Epithelial cell of proximal tubule (primary cell): ENCODE data around the gene TCP11. TPM values are rescaled to one million over a fixed set of nuclear protein-coding genes. Genes with fewer than 3 reads are reported as not detected.

Experiments
- DNase-seq: peaks from one replicate; pipeline ENCODE4 v3.0.0-alpha.2; 2011; ENCODE audit warnings: low read depth
- H3K4me3 ChIP-seq: 2 replicates; pipeline ENCODE4 v1.5.1; 2011; ENCODE audit warnings: low read depth, mild to moderate bottlenecking, low read length
- total RNA-seq: library from RNA; depleted of rRNA; stranded (reverse); fragments of >200 nt; gene quantifications from 2 replicates; pipeline ENCODE4 v1.2.3, GENCODE V29; 2015
- TF ChIP-seq, protein P1 (sequence below): conservative IDR thresholded peaks from 2 replicates; pipeline ENCODE4 v1.5.1; 2012; ENCODE audit warnings: low read depth, mild to moderate bottlenecking, low read length

The TCP11 gene
- total RNA-seq, 1 donor from 2014 or later = not detected

DNA sequence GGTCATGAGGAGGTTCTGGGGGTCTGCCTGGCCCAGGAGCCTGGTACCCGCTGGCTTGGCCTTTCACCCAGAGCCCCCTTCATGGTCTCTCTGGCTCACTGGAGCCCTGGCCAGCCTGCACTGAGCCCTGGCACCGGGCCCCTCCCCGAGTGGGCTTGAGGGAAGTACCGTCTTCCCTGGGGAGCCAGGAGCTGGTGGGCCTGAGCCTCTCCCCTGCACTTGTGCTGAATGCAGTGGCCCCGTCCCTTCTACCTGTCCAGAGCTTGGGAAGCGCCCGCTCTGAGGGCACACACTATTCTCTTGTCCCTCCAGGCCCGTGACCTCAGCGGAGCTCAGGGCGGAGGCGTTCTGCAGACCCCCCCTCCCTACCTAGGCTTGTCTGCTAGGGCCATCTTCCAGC is 62.2 kb downstream of the TCP11 start:
- DNase-seq = no peak
- H3K4me3 ChIP-seq = no peak overlapping the region
- TF ChIP-seq, protein P1, sequence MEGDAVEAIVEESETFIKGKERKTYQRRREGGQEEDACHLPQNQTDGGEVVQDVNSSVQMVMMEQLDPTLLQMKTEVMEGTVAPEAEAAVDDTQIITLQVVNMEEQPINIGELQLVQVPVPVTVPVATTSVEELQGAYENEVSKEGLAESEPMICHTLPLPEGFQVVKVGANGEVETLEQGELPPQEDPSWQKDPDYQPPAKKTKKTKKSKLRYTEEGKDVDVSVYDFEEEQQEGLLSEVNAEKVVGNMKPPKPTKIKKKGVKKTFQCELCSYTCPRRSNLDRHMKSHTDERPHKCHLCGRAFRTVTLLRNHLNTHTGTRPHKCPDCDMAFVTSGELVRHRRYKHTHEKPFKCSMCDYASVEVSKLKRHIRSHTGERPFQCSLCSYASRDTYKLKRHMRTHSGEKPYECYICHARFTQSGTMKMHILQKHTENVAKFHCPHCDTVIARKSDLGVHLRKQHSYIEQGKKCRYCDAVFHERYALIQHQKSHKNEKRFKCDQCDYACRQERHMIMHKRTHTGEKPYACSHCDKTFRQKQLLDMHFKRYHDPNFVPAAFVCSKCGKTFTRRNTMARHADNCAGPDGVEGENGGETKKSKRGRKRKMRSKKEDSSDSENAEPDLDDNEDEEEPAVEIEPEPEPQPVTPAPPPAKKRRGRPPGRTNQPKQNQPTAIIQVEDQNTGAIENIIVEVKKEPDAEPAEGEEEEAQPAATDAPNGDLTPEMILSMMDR = no peak

DNA sequence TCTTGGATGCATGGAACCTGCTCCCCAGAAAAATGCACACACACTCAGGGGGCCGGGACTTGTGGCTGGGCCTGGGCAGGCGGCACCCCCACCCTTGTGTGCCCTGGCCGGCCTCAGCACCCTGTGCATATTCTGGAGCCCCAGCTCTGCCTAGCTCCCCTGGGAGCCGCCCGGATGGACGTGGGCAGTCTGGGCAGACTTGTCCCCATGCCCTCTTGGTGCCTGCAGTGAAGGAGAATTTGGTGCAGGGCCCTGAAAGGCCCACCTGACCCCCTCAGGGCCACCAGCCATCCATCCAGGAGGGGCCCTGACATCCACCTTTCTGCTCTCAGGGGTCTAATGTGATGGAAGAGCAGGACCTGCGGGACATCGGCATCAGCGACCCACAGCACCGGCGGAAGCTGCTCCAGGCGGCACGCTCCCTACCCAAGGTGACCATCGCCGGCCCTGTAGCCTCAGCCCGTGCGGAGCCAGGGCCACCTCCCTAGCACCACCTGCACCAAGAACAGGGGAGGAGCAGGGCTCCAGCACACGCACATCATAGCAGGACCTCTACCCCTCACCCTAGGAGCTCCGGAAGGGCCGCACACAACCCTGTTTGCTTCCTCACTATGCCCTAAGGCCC is 62.8 kb downstream of the TCP11 start:
- TF ChIP-seq, protein P1 = no peak
- H3K4me3 ChIP-seq = no peak overlapping the region
- no peak for DNase-seq

DNA sequence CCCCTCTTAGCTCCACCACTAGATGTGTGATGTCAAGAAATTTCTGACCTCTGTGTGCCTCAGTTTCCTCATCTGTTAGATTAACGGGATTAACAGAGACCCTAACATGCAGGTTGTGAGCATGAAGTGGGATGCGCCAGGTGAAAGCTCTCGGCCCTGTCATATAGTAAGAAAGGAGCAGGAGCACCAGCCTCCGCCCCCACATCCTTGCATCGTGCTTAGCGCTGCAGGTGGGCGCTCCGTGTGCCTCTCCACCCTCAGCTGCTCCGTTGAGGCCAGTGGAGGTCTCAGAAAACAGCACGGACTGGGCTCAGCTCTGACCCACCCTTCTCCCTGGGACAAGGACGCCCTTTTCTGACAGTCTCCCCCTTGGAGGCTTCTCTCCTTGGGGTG is 63.4 kb downstream of the TCP11 start:
- DNase-seq = no peak
- TF ChIP-seq, protein P1 = no peak
- H3K4me3 ChIP-seq = no peak overlapping the region

DNA sequence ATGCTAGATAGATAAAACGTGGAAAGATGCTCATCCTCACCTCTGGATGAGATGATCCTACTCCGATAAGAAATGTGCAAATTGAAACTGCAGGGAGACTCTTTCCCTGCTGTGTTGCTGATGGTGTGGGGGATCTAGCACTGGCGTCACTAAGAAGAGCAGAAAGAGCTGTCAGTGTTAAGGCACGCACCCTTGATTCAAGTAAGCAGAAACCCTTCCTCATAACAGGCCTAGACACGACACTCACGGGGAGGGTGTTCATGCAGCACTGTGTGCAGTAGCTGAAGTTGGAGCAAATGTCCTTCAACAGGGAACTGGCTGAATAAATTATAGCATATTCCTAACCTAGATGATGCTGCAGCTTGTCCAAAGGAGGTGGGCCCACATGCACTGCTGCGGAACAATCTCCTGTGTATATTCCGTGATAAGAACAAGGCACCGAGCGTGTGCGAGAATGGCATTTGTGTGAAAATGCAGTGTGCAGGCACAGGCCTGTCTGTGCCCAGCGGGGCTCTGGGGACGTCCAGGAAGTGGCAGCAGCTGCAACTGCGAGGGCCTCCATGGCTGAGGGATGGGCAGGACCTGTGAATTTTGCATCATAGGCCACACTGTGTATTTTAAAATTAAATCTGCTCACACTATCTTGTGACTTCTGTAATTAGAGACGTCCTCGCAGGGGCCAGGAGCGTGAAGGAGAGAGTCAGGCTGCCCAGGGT is 64.0 kb downstream of the TCP11 start:
- TF ChIP-seq, protein P1 = no peak
- DNase-seq = no peak
- H3K4me3 ChIP-seq = no peak overlapping the region

DNA sequence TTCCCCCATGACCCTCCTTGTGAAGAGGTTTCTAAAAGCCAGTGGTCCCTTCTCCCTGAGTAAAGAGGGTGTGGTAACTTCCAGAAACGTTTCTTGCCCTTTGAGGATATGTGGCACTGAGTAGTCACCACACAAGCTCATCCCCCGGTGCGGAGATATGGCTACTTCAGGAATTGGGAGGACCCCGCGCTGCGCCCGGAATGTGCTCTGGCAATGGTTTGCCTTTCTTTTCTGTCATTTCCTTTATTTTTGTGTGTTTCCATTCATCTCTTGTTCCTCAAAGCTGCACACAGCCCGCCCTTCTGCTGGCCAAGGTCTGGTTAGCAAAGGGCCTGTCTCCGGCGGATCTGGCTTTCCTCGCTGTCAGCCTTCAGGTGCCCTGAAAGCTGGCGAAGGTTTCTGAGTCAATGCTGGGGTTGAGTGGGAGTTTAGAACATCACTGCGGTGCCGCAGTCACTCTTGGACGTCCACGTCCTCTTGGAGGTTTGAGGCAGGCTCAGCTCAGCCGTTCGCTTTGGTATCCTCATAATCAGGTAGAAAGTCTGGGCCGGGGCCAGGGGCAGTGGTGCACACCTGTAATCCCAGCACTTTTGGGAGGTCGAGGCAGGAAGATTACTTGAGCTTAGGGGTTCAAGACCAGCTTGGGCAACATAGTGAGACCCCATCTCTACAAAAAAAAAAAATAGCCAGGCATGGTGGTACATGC is 67.2 kb downstream of the TCP11 start:
- DNase-seq = no peak
- H3K4me3 ChIP-seq = no peak overlapping the region
- TF ChIP-seq, protein P1 = no peak

DNA sequence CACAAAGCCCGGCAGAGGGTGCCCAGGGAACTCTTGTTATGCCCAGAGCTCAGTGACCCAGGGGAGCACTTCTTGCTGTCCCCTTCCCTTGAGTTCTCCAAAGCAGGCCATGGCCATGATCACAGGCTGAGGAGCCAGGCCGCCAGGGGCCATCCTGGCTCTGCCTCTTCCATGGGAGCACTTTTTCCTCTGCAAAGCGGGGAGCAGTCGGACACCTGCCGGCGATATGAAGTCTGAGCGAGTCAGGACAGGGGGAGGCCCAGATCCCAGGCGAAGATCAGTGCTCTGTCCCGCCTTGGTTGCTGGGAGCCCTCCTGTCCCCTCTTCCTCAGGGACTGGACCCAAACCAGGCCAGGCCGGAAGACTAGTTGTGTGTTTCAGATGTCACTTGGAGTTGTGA is 67.9 kb downstream of the TCP11 start:
- TF ChIP-seq, protein P1 = no peak
- no peak for DNase-seq

DNA sequence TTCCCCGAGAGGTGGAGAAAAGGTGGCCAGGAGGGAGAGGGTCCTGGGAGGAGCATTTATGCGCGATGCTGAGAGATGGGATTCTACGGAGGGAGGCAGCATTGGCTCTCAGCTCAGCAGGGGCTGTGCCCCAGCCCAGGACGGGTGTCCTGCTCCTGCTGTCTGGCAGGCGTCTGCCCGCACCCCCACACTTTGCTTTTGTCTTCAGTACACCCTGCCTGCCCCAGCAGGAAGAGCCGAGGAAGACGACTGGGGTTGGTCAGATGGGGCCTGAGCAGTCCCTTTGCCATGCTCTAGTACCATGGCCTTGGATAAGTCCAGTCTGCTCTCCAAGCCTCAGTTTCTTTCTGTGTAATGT is 68.5 kb downstream of the TCP11 start:
- DNase-seq = no peak
- H3K4me3 ChIP-seq = no peak overlapping the region
- TF ChIP-seq, protein P1 = no peak

More for the DNA sequence above, 67.9 kb downstream of the TCP11 start:
- no peak overlapping the region for H3K4me3 ChIP-seq
